ENCODE results near the gene NOP56. TPM values are rescaled to one million over a fixed set of nuclear protein-coding genes. Genes with fewer than 3 reads are reported as not detected.

Gene NOP56
- total and polyA plus RNA-seq, 4 donors: 34.2 to 63.7 (median 46.5) TPM

DNA sequence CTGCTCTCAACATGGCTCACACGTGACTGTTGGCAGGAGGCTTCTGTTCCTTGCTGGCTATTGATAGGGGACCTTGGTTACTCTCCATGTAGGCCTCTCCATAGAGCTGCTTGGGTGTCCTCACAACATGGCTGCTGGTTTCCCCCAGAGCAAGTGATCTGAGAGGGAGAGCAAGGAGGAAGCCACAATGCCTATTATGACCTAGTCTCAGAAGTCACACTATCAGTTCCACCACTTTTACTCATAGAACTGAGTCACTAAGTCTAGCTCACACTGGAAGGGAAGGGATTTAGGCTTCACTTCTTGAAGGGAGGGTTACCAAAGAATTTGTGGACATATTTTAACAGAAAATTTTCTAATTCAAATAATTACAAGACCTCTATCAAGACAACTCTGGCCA is 8.7 kb upstream of the NOP56 start:
- H3K27me3 ChIP-seq (ENCODE audit: control insufficient read depth in 4 of 4, insufficient read depth in 4 of 4, low read length in 3 of 4): no peaks in the 10 kb centered on the region
- H3K36me3 ChIP-seq (ENCODE audit: control insufficient read depth in 4 of 4, insufficient read depth in 3 of 4, low read depth in 1 of 4, low read length in 3 of 4): no peaks in the 10 kb centered on the region
- WGBS: 98% methylated on average over 1 of the region's 1 CpG
- H3K9me3 ChIP-seq (ENCODE audit: control insufficient read depth in 4 of 4, low read length in 3 of 4): no peaks in the 10 kb centered on the region
- no peak overlapping the region for H3K27ac ChIP-seq (ENCODE audit: low read depth in 1 of 2, low read length in 2 of 2)
- H3K4me1 ChIP-seq (ENCODE audit: control insufficient read depth in 4 of 4, insufficient read depth in 4 of 4, low read length in 3 of 4): no peaks in the 10 kb centered on the region
- no peak for DNase-seq (ENCODE audit: low spot score)
- no peak overlapping the region for H3K9ac ChIP-seq (ENCODE audit: low read depth in 1 of 2, low read length in 2 of 2)
- TF ChIP-seq FOXA2 (IDR thresholded peaks at IDR 0.05) (no peak), SP1 (IDR thresholded peaks at IDR 0.05) (no peak), GABPA (IDR thresholded peaks at IDR 0.05 in 1 of 2, conservative IDR thresholded peaks at IDR 0.05 in 1 of 2) (no peak)
- H3K4me3 ChIP-seq (ENCODE audit: low read depth in 1 of 3, low read length in 3 of 3): no peak overlapping the region

DNA sequence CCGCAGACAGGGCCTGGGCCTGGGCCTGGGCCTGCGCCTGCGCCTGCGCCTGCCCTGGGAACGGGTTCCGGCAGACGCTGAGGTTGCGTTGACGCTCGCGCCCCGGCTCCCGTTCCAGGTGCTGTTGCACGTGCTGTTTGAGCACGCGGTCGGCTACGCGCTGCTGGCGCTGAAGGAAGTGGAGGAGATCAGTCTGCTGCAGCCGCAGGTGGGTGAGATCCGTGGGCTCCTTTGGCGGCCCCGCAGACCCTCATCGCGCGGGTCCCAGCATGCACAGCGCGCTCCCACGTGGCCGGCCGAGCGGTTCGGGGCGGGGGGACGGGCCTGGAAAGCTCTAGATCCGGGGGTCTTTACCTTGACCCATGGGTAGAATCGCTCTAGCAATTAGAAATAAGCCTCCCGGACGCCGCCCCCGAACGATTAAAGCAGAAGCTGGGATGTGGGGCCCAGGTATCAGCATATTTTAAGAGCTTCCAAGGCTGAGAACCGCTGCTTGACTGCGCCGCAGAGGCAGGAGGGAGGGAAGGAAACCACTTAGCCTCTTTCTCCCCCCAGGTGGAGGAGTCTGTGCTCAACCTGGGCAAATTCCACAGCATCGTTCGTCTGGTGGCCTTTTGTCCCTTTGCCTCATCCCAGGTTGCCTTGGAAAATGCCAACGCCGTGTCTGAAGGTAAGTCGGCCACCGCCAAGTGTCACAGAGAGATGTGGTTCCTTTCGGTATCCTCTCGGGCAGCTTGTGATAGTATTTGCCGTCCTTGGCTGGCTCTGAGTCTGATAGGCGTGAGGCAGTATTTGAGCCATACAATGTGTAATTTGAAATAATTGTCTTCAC is 508 bp downstream of the NOP56 start:
- WGBS: 2% methylated on average over 56 of the region's 56 CpGs
- Histone ChIP-seq H3K4me3 (ENCODE audit: low read depth in 1 of 3, low read length in 3 of 3) (peak overlapping the region; percentile 84 to 93 (median 91)), H3K9me3 (ENCODE audit: control insufficient read depth in 4 of 4, low read length in 3 of 4) (no peaks in the 10 kb centered on the region), H3K27me3 (ENCODE audit: control insufficient read depth in 4 of 4, insufficient read depth in 4 of 4, low read length in 3 of 4) (no peaks in the 10 kb centered on the region), H3K9ac (ENCODE audit: low read depth in 1 of 2, low read length in 2 of 2) (peak overlapping the region; percentile 17 to 79), H3K27ac (ENCODE audit: low read depth in 1 of 2, low read length in 2 of 2) (peak overlapping the region; percentile 82), H3K36me3 (ENCODE audit: control insufficient read depth in 4 of 4, insufficient read depth in 3 of 4, low read depth in 1 of 4, low read length in 3 of 4) (peaks cover 19 to 39% (median 33%) of the 10 kb centered on the region in 4 donors), H3K4me1 (ENCODE audit: control insufficient read depth in 4 of 4, insufficient read depth in 4 of 4, low read length in 3 of 4) (peaks cover 3 to 23% (median 12%) of the 10 kb centered on the region in 4 donors)
- no peak for DNase-seq (ENCODE audit: low spot score)
- no peak for TF ChIP-seq HNF4G (IDR thresholded peaks at IDR 0.05)
- TF ChIP-seq, protein P1, sequence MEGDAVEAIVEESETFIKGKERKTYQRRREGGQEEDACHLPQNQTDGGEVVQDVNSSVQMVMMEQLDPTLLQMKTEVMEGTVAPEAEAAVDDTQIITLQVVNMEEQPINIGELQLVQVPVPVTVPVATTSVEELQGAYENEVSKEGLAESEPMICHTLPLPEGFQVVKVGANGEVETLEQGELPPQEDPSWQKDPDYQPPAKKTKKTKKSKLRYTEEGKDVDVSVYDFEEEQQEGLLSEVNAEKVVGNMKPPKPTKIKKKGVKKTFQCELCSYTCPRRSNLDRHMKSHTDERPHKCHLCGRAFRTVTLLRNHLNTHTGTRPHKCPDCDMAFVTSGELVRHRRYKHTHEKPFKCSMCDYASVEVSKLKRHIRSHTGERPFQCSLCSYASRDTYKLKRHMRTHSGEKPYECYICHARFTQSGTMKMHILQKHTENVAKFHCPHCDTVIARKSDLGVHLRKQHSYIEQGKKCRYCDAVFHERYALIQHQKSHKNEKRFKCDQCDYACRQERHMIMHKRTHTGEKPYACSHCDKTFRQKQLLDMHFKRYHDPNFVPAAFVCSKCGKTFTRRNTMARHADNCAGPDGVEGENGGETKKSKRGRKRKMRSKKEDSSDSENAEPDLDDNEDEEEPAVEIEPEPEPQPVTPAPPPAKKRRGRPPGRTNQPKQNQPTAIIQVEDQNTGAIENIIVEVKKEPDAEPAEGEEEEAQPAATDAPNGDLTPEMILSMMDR (IDR thresholded peaks at IDR 0.05; ENCODE audit: low read depth, low read length, missing input control): no peak
- TF ChIP-seq RAD21 (IDR thresholded peaks at IDR 0.05): no peak
- no peak for TF ChIP-seq FOXA2 (IDR thresholded peaks at IDR 0.05)
- no peak for TF ChIP-seq EGR1 (IDR thresholded peaks at IDR 0.05; ENCODE audit: low read depth in 2 of 2)
- no peak for TF ChIP-seq RXRA (IDR thresholded peaks at IDR 0.05)
- TF ChIP-seq YY1 (IDR thresholded peaks at IDR 0.05): no peak
- TF ChIP-seq GABPA (IDR thresholded peaks at IDR 0.05 in 1 of 2, conservative IDR thresholded peaks at IDR 0.05 in 1 of 2): peak in 1 of 2 donors; percentile 38
- TF ChIP-seq, protein P2, sequence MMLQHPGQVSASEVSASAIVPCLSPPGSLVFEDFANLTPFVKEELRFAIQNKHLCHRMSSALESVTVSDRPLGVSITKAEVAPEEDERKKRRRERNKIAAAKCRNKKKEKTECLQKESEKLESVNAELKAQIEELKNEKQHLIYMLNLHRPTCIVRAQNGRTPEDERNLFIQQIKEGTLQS (IDR thresholded peaks at IDR 0.05): no peak

DNA sequence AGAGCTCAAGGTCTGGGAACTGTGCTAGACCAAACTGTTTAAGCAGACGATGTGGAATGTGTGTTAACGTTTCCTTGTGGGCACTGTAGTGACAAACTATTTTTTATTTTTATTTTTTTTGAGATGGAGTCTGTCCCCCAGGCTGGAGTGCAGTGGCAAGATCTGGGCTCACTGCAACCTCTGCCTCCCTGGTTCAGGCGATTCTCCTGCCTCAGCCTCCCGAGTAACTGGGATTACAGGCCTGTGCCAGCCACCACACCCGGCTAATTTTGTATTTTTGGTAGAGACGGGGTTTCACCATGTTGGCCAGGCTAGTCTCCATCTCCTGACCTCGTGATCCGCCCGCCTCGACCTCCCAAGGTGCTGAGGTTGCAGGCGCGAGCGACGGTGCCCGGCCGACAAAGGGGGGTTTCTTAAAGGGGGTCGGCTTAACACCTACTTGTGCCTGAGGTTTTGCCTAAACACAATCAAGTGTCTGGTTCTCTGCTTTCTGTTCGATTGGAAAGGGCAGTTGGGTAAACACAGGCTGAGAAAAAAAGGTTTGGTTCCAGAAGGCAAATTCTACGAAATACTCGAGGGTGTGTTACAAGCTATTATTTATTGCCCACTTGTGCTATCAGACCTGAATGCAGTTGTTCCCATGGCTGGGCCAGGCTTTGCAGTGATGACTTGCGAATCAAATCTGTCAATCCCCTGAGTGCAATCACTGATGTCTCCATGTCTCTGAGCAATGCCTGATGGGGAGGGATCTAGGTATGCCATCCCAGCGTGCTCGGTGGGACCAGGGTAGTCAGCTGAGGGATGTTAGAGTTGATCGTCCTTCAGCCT is 1.3 kb downstream of the NOP56 start:
- TF ChIP-seq, protein P3, sequence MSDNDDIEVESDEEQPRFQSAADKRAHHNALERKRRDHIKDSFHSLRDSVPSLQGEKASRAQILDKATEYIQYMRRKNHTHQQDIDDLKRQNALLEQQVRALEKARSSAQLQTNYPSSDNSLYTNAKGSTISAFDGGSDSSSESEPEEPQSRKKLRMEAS (IDR thresholded peaks at IDR 0.05): no peak
- TF ChIP-seq FOXA2 (IDR thresholded peaks at IDR 0.05) (no peak), RXRA (IDR thresholded peaks at IDR 0.05) (no peak), YY1 (IDR thresholded peaks at IDR 0.05) (no peak), RAD21 (IDR thresholded peaks at IDR 0.05) (no peak), NR2F2 (IDR thresholded peaks at IDR 0.05) (no peak), HNF4G (IDR thresholded peaks at IDR 0.05) (no peak), SP1 (IDR thresholded peaks at IDR 0.05) (no peak), GABPA (IDR thresholded peaks at IDR 0.05 in 1 of 2, conservative IDR thresholded peaks at IDR 0.05 in 1 of 2) (no peak)
- TF ChIP-seq, protein P4, sequence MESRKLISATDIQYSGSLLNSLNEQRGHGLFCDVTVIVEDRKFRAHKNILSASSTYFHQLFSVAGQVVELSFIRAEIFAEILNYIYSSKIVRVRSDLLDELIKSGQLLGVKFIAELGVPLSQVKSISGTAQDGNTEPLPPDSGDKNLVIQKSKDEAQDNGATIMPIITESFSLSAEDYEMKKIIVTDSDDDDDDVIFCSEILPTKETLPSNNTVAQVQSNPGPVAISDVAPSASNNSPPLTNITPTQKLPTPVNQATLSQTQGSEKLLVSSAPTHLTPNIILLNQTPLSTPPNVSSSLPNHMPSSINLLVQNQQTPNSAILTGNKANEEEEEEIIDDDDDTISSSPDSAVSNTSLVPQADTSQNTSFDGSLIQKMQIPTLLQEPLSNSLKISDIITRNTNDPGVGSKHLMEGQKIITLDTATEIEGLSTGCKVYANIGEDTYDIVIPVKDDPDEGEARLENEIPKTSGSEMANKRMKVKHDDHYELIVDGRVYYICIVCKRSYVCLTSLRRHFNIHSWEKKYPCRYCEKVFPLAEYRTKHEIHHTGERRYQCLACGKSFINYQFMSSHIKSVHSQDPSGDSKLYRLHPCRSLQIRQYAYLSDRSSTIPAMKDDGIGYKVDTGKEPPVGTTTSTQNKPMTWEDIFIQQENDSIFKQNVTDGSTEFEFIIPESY (IDR thresholded peaks at IDR 0.05): no peak
- TF ChIP-seq, protein P2 (IDR thresholded peaks at IDR 0.05): no peak
- H3K4me1 ChIP-seq (ENCODE audit: control insufficient read depth in 4 of 4, insufficient read depth in 4 of 4, low read length in 3 of 4): peaks cover 3 to 23% (median 12%) of the 10 kb centered on the region in 4 donors
- H3K36me3 ChIP-seq (ENCODE audit: control insufficient read depth in 4 of 4, insufficient read depth in 3 of 4, low read depth in 1 of 4, low read length in 3 of 4): peaks cover 19 to 46% (median 41%) of the 10 kb centered on the region in 4 donors
- peak overlapping the region in 1 of 2 donors; percentile 82 for H3K27ac ChIP-seq (ENCODE audit: low read depth in 1 of 2, low read length in 2 of 2)
- no peaks in the 10 kb centered on the region for H3K9me3 ChIP-seq (ENCODE audit: control insufficient read depth in 4 of 4, low read length in 3 of 4)
- DNase-seq (ENCODE audit: low spot score): no peak
- H3K27me3 ChIP-seq (ENCODE audit: control insufficient read depth in 4 of 4, insufficient read depth in 4 of 4, low read length in 3 of 4): no peaks in the 10 kb centered on the region
- peak overlapping the region; percentile 84 to 93 (median 91) for H3K4me3 ChIP-seq (ENCODE audit: low read depth in 1 of 3, low read length in 3 of 3)
- whole genome bisulfite sequencing: 54% methylated on average over 24 of the region's 24 CpGs
- peak overlapping the region; percentile 17 to 79 for H3K9ac ChIP-seq (ENCODE audit: low read depth in 1 of 2, low read length in 2 of 2)
